HG03432 (cell line): ENCODE measurements around the gene RTF1.
A peak's percentile ranks its signal among the peaks of the same experiment; 100 is the strongest.

Experiments used
- ATAC-seq: cut with Tn5 transposase; IDR thresholded peaks from one replicate; pipeline ENCODE4 v1.9.1; 2021; ENCODE audit warnings: mild to moderate bottlenecking, moderate library complexity; ENCODE audit not compliant: unreplicated experiment

The RTF1 gene

DNA sequence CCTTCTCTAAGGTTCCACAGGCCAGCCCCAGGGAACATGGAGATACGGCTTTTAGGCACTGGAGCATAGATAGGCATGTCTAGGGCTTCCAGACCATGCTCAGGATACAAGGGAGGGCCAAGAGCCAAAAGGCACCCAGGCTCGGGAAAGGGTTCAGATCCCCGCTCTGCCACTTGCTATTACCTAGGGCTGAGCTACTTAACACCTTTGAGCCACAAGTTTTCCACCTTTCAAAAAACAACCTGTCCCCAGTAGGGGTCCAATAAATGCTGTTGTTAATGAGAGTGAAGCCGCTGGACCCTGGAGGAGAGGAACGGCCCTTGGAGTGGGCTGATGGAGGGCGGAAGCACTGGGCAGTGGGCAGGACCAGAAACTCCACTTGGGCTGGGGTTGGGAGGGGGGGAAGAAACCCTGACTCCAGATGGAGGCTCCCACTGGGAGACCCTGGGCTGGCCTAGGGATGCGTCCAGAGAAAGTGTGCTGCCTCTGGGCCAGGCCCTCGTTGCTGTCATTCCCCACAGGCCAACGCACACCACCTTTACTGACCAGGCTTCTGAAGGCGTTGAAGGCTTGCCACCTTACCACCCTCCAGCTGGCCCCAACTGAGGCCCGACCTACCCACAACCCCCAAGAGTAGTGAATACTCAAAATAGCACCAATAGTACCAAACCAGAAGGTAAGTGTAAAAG, 68.2 kb downstream of the RTF1 start:
- no peak for ATAC-seq

DNA sequence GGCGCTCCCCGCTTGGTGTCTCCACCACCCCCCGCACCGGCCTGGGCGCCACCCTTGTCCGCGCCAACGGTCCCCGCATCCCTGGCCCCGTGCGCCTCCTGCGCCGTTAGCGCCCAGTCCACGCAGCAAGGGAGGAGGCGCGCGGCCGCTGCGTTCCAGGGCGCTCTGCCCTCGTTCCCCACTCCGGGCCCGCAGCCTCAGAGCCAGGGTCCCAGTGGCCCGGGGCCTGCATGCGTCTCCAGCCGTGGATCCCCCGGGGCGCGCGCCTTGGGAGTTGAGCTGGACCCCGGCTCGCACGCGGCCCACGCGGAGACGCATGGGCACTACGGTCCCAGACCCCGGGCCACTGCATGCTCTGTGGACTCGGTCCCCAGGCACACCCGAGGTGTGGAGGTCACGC, 69.4 kb downstream of the RTF1 start:
- ATAC-seq = no peak

DNA sequence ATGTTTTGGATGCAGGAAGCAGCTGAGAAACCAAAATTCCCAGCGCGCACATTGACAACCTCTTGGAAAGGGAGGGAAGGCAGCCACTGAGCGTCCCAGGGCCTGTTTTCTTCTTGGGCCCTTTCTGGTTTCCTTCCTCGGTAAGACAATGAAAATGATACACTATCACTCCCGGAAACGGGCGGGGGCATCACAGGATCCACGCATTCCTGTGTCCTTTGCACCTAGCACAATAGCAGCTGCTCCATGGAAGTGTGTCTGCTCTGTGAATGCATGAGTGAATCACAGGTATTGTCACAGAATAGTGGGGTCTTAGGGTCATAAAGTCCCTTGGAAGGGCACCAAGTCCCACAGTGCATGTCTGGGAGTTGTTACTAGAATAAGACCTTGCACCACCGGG, 70.5 kb downstream of the RTF1 start:
- no peak for ATAC-seq

DNA sequence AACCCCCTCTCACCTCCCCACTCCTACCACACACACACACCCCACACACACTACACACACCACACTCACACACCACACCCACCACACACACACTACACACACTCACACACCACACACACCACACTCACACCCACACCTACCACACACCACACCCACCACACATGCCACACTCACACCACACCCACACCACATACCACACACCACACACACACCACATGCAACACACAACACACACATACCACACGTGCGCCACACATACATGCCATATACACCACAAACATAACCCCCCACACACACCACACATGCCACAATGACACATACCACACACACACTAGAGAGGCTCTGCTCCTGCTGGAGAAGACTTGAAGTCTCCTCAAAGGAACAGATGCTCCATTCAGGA, 70.9 kb downstream of the RTF1 start:
- ATAC-seq = no peak

DNA sequence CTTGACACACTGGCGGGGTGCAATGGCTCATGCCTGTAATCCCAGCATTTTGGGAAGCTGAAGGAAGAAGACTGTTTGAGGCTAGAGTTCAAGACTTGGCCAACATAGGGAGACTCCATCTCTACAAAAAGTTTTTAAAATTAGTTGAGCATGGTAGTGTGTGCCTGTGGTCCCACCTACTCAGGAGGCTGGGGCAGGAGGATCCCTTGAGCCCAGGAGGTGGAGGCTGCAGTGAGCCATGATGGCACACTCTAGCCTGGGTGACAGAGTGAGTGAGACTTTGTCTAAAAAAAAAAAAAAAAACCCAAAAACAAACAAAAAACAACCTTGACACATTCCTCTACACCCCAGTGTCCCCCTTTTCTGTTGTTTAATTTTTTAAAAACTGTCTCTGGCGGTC, 72.7 kb downstream of the RTF1 start:
- no peak for ATAC-seq

DNA sequence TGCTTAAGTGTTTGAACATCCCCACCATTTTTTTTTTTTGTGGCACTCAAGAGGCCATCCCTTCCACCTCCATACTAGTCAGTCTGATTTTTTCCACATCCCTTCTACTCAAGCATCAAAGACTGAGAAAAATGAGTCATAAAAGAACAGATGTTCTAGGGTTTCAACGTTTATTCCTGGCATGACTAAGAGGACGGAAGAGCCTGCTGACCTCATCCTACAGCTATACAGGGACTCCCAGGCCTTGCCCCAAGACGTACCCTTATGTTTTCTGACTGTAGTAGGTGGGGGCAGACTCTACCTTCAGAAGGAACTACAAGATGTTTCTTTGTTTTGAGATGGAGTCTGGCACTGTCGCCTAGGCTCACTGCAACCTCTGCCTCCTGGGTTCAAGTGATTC, 73.5 kb downstream of the RTF1 start:
- ATAC-seq = peak; percentile 22

DNA sequence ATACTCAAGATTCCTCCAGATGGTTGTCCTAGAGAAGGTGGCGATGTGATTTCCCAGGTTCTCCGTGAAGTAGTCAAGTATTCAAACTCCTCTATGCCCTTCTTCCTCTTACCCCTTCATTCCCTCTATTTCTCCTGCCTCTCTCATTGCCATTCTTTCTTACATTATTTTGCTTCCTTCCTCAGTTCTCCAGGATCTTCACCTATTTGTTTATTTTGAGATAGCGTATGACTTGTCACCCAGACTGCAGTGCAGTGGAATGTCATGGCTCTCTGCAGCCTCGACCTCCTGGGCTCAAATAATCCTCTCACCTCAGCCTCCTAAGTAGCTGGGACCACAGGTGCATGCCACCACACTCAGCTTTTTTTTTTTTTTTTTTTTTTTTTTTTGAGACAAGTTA, 75.0 kb downstream of the RTF1 start:
- no peak for ATAC-seq

DNA sequence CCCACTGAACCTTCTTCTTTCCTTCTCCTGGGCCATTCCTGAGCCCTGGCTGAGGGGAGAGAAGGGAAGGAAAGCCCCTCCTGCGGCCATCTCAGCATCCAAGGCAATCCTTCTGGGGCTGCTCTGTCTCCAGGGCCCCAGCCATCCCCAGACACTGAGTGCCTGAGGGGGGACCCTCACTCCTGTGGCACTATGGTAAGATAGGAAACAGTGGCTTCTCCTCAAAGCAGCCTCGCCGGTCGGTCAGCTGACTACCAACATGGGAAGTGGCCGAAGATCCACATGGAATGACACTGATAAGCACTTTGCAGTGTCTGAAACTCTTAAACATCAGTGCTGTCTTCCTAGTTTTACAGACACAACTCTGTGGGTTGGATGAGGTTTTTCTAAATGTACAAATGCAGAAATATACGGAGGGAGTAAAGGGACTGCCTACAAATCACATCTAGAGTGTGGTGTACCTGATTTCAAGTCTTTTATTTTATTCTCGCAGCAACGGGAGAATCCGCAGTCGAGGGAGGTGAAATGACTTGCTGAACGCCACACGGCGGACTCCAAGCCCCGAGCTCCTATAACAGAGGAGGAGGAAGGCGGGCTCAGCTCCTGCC, 75.8 kb downstream of the RTF1 start:
- no peak for ATAC-seq

DNA sequence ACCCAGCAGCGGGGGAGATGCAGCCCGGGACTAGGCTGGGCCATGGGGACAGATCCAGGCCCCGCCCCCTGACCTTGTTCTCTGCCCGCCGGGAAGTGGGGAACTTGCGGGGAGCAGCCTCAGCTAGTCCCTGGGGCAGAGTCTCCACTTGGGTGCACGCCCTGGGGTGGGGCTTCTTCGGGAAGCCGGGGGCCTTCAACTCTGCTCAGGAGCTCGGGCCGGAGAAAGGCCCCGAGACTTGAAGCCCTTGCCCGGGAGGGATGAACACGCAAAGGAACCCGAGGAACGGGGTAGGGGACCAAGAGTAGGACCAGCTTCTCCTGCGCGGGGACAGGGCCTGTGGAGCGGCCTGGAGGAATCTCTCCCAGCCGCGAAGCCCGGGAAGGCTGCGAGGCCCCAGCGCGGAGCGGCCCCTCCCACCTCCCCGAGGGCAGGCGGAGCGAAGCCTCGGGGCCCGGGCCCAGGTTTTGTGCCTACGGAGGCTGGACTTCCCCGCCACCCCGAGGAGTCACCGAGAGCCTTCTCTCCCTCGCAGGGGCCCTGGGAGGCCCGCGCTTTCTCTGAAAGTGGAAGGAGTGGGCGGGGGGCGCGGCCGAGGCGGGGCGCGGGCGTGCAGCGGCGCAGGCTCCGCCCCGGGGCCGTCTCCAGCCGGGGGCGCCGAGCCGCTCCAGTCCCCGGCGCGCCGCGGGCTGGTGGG, 76.5 kb downstream of the RTF1 start, which contains the start of gene ITPKA:
TSS of gene ITPKA (plus strand) at position 670 of the 697 bp plus-strand sequence. CDS start 54 bp downstream, outside the sequence.
- peak; percentile 79 for ATAC-seq

DNA sequence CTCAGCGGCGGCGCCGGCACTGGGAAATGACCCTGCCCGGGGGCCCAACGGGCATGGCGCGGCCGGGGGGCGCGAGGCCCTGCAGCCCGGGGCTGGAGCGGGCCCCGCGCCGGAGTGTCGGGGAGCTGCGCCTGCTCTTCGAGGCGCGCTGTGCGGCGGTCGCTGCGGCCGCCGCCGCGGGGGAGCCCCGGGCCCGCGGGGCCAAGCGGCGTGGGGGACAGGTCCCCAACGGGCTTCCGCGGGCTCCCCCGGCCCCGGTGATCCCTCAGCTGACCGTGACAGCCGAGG, 77.0 kb downstream of the RTF1 start:
- ATAC-seq = peak; percentile 25

DNA sequence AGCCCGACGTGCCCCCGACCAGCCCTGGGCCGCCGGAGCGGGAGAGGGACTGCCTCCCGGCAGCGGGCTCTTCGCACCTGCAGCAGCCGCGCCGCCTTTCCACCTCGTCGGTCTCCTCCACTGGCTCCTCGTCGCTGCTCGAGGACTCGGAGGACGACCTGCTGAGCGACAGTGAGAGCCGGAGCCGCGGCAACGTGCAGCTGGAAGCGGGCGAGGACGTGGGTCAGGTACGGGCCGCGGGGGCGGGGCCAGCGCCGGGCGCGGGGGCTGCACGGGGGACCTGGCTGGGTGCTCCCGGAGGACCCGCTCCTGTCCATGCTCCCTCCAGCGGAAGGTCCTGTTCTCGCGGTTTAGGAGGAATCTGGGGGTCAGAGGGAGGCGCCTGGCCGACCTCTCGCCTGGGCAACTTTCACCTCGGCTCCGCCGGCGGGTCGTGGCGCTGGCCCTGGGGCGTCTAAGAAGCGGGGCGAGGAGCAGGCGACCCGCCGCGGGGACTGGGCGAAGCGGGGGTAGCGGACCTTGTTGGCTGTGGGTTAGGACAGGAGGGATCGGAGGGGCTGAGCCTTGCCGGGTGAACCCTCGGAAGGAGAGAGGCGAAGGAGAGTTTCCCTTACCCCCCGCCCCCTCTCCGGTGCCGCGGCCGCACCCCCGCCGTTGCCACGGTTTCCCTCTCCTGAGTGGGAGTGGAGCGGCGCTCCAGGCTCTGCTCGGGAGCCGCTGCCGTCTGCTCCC, 77.5 kb downstream of the RTF1 start:
- ATAC-seq = peak; percentile 8

DNA sequence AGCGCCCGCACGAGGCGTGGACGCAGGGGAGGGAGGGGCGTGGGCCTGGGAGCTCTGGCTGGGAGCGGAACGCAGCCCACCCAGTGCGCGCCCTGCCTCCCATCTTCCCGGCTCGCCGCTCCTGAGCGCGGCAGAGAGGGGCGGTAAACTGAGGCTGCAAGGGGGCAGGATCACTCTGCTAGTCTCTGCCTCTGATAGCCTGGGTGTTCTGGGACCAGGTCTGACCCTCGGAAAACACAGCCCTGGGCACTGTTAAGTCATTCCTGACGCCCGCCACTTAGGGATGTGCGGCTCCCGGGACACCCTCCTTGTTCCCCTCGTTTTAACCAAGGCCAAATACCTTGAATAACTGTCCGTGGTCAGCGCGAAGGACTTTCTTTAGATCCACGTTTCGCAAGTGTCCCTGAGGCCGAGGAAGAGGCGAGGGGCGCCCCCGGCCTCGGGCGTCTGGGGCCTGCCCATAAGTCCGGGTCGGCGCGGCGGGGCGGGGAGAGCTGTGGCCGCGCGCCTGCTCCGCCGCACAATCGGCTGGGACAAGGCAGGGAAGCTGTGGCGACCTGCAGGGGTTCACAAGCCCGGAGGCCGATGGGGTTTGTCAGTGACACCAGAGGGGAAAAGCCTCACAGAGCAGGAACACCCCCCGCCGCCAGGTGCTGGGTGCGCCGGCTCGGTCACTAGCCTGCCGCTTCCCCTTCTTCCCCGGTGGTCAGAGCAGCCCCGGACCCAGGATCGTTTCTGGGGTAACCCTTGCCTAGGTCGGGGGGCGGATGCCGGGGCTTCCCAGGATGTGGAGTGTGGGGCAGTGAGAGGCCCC, 78.2 kb downstream of the RTF1 start:
- ATAC-seq = no peak

DNA sequence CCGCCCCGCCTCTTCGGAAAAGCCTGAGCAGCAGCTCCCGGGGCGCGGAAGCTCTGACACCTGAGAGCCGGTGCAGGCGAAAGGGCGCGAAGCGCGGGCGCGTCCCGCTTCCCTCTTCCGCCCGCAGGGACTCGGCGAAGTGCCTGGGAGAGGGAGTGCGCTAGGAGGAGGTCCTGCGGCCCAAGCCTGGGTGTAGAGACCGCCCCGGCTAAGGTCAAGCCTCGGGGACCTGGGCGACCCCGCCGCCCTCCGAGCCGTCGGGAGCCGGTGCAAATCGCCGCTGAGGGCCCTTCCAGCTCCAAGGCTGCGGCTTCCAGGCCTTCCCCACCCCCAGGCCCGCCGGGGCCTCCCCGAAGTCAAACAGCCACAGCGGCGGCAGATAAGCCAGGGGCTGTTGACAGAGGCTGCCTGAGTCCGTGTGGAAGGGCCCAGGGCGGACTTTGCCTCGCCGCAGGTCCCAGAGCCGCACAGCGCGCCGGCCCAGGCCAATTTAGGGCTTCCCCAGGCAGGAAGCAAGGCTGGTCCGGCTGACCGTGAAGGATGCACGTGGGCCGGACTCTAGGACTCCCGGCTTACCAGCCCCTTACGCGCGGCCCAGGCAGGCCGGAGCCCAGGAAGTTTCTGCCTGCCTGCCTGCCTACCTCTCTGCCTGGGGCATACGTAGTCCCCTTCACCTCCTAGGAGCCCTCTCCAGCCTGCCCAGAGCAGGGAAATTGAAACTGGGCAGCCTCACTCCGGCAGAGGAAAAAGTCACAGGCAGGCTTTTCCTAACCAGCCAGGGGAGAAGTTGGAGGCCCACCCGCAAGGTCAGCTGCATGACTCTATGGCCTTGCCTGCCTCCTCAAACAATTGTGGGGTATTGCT, 79.1 kb downstream of the RTF1 start:
- no peak for ATAC-seq

DNA sequence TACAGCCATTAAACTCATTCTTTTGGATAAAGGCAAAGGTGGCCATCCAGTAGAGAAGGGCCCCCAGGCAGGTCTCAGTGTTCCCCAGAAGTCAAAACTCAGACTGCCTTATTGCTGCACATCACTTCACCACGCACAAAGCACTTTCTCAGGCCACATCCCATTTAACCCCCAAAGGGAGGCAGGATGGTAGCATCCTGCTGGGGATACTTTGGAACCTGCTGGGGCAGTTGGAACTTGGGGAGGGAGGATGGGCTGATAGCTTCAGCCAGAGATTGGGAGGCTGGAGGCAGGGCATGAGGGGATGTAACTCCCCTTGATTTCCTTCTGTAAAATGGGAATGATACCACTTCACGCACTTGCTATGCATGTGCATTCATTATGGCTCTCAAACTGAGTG, 81.8 kb downstream of the RTF1 start:
- ATAC-seq = no peak

DNA sequence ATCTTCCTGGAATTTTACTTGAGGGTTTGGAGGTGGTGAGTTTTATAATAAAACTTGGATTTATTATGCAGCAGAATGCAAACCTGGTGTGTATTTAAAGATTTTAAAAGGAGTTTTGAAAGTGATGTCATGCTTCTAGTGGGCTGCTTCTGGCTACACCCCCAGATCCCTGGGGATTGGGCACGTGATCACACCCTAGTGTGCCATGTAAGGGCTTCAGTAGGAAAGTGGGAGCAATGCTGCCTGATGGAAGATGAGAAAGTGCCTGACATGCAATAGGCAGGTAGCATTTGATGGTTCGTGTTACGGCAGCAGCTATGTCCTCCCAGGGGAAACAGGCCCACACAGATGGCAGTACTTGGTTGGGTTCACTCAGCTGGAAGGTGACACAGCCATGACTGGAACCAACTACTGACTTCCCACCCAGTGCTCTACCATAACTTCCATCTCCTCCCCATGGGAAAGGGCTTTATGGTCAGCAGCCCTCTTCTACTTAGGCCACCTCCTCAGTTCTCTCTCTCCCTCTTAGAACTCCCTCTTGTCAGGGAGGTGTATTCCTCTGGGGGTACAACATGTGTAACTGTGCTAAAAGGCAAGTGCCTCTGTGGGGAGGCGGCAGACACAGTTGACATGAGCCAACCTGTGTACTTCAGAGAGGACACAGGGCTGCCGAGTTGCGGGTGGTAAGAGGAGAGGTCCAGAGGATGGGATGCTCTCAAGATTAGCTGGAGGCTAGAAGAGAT, 82.4 kb downstream of the RTF1 start:
- ATAC-seq = no peak

DNA sequence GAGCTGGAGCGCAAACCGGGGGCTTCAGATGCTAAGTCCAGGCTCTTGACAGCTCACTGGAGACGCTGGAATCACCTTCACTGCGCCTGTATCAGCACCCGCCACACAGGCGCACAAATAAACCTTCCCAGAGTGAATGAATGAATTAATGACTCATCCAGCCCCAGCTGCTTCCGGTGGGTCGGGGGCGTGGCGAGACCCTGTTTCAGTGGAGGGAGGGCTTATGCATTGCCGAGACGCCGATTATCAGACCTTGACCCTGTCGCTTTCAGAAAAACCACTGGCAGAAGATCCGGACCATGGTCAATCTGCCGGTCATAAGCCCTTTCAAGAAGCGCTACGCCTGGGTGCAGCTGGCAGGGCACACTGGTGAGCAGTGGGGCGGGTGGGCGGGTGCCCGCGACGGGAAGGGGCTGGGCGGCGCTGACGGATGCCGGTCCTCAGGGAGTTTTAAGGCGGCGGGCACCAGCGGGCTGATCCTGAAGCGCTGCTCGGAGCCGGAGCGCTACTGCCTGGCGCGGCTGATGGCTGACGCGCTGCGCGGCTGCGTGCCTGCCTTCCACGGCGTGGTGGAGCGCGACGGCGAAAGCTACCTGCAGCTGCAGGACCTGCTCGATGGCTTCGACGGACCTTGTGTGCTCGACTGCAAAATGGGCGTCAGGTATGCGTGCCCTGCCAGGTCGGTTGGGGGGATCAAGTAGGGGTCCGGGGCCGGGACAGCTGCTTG, 84.5 kb downstream of the RTF1 start:
- no peak for ATAC-seq

DNA sequence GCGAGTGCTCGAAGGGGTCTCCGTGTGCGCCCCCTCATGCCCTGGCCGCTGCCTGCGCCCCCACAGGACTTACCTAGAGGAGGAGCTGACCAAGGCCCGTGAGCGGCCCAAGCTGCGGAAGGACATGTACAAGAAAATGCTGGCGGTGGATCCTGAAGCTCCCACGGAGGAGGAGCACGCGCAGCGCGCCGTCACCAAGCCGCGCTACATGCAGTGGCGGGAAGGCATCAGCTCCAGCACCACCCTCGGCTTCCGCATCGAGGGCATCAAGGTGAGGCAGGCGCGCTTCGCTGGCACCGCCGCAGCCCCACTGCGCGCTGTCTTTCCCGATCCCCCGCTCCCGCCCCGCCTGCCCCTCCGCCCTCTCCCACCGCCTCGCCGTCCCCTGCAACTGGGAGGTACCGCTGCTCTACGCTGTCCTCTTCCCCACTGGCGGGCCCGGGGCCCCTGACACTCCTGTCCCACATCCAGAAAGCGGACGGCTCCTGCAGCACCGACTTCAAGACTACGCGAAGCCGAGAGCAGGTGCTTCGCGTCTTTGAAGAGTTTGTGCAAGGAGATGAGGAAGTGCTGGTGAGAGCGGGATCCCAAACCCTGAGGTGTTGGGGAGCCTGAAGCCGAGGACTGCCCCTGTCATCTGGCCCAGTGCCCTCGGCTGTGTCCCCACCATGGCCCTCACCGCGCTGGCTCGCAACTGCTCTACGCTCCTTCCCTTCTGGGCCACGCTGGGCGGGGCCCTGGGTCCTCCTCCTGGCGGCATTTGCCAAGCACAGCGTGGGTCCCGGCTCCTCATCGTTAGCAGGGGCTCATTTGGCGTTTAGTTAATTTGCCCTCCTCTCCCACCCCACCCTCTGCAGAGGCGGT, 85.3 kb downstream of the RTF1 start:
- ATAC-seq = no peak
